ENCODE results near the gene EPHA4.

DNA sequence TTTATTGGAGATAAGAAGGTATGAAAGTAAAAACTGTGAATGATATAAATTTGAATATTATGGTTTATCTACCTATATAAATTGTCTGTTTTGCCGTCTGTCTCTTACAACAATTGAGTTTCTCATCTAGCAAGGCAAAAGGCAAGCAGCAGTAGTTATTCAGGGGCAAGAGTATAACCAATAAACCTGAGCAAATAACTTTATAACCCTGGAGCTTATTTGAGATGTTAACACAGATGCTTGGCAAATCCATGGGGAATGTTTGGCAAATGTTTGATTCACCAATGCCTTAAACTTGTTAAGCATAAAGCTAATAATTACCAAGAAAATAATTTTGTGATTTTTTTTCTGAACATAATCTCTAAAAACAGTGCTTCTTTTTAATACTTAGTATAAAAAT is 9.9 kb upstream of the EPHA4 start:
- TF ChIP-seq, protein P1, sequence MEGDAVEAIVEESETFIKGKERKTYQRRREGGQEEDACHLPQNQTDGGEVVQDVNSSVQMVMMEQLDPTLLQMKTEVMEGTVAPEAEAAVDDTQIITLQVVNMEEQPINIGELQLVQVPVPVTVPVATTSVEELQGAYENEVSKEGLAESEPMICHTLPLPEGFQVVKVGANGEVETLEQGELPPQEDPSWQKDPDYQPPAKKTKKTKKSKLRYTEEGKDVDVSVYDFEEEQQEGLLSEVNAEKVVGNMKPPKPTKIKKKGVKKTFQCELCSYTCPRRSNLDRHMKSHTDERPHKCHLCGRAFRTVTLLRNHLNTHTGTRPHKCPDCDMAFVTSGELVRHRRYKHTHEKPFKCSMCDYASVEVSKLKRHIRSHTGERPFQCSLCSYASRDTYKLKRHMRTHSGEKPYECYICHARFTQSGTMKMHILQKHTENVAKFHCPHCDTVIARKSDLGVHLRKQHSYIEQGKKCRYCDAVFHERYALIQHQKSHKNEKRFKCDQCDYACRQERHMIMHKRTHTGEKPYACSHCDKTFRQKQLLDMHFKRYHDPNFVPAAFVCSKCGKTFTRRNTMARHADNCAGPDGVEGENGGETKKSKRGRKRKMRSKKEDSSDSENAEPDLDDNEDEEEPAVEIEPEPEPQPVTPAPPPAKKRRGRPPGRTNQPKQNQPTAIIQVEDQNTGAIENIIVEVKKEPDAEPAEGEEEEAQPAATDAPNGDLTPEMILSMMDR (IDR thresholded peaks at IDR 0.05): no peak
- TF ChIP-seq POLR2A (IDR thresholded peaks at IDR 0.05) (no peak), POLR2AphosphoS5 (IDR thresholded peaks at IDR 0.05; ENCODE audit: insufficient read depth in 1 of 2, low read depth in 1 of 2) (no peak)

All from vagina (tissue), 2 donors.